ENCODE results near the gene SLC25A22.

The SLC25A22 gene

DNA sequence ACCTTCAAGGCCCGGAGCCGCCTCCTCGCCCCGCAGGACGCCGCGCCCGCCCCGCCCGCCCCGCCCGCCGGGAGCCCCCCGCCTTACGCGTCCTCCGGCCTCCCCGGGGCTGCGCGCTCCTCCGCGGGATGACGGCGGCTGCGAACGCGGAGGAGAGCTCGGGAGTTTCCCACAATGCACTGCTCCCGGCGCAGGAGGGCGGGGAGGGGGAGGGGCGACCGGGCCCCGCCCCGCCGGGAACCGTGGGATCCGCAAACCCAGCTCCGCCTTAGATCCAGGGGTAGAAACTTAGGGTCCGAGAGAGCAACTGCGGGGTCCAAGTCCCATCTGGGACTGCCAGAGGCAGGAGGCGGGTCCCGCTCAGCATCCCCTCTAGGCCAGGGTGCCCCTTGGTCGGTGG, 8.1 kb downstream of the SLC25A22 start, which contains the start of gene CEND1:
Gene CEND1, minus strand, starts transcription at position 148 of the 400 bp plus-strand sequence. CDS start 1,514 bp downstream, outside the sequence.
- no peak for TF ChIP-seq ZFX (IDR thresholded peaks at IDR 0.05)
- TF ChIP-seq, protein P1, sequence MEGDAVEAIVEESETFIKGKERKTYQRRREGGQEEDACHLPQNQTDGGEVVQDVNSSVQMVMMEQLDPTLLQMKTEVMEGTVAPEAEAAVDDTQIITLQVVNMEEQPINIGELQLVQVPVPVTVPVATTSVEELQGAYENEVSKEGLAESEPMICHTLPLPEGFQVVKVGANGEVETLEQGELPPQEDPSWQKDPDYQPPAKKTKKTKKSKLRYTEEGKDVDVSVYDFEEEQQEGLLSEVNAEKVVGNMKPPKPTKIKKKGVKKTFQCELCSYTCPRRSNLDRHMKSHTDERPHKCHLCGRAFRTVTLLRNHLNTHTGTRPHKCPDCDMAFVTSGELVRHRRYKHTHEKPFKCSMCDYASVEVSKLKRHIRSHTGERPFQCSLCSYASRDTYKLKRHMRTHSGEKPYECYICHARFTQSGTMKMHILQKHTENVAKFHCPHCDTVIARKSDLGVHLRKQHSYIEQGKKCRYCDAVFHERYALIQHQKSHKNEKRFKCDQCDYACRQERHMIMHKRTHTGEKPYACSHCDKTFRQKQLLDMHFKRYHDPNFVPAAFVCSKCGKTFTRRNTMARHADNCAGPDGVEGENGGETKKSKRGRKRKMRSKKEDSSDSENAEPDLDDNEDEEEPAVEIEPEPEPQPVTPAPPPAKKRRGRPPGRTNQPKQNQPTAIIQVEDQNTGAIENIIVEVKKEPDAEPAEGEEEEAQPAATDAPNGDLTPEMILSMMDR (conservative IDR thresholded peaks at IDR 0.05): no peak
- H3K27ac ChIP-seq: no peak within 1 kb of the TSS

DNA sequence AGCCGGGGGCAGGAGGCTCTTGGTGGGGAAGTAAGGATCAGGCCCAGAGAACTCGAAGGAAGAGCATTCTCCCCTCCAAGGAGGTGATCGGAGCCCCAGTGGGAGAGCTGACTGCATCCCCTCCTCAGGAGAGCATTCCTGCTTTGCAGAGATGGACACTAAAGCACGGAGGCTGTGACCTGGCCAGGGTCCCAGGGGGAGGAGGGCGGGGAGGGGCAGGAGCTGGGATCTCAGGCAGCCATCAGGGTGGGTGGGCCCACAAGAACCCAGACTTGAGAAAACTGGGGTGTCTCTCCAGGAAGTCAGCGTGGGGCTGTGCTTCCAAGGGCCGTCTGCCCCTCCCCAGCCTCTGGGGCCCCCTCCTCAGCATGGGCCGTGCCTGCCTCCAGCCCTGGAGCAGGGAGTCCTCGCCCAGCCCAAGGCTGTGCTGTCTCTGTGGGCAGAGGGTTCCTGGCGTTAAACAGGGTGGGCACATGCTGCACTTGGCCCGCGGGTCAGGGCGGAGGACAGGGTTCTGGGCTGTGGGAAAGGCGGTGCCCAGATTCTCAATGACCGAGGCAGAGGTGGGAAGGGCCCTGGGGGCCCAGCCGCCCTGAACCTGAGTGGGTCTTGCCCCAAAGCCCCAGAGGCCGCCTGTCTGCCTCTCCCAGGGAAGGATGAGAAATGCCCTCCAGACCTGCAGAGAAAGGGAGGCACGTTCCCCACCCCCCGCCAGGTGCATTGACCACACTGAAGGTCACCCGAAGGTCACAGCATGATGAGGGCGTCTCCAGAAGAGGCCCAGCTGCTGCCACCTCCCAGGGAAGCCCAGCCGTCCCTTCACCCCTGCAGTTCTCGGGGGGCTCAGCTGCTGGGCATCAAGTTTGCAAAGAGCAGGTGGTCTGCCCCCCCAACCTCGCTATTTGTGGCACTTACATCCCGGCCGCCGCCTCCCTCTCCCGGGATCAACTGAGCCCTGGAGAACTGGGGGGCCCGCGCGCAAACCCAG, 8.8 kb downstream of the SLC25A22 start:
- TF ChIP-seq, protein P1 (conservative IDR thresholded peaks at IDR 0.05): no peak
- TF ChIP-seq ZFX (IDR thresholded peaks at IDR 0.05): no peak
- no peak overlapping the region for H3K27ac ChIP-seq

DNA sequence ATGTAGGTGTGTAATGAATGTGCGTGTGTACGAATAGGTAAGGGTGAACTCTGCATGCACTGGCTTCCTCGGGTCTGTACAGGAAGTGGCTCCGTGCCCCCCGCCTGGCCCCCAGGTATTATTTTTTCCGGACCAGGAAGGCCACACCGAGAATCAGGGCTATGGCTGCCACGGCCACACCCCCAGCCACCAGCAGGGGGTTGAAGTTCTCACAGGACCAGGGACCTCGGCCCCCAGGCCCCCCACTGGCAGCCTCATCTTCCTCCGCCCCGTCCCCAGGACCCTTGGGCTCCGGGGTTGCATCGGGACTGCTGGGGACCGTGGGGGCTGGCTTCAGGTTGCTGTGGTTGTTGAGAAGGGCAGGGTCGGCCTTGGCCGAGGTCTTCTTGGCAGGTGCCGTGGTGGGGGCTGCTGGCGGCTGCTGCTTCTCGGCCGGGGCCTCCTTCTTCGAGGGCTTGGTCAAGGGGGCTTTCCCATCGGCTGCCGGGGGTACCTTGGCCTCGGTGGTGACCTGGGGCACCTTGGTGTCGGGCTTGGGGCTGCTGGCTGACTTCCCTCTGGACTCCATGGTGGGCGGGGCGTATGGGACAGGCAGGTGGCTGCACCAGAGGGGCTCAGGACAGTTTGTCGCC, 10.0 kb downstream of the SLC25A22 start:
- H3K27ac ChIP-seq: no peak overlapping the region

DNA sequence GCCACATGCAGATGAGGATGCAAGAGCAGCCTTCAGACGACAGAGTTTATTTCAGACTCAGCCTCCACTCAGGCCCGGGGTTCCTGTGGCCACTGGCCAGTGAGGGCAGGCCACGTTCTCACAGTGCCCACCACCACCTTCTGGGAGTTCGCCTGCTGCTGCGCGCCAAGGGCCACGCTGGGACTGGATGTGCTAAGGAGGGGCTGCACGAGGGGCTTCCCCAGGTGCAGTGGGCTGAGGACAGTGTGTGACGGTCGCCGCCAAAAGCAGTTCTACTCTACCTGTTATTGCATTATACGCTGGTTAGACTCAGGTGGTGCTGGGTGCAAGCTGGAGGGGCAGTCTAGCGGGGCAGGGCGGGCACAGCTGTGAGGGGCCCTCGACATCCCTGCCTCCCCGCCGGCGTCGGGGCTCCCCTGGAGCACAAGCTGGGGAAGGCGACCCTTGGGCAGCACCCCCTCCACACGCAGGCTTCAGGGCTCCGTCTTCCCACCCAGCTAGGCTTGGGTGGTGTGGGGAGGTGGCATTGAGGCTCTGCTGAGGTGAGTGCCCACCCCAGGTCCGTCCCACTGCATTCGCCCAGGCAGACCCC, 10.9 kb downstream of the SLC25A22 start:
- no peak overlapping the region for H3K27ac ChIP-seq
- no peak for TF ChIP-seq ZFX (IDR thresholded peaks at IDR 0.05)

More for the DNA sequence above, 10.0 kb downstream of the SLC25A22 start:
- TF ChIP-seq, protein P1 (conservative IDR thresholded peaks at IDR 0.05): no peak
- no peak for TF ChIP-seq ZFX (IDR thresholded peaks at IDR 0.05)

DNA sequence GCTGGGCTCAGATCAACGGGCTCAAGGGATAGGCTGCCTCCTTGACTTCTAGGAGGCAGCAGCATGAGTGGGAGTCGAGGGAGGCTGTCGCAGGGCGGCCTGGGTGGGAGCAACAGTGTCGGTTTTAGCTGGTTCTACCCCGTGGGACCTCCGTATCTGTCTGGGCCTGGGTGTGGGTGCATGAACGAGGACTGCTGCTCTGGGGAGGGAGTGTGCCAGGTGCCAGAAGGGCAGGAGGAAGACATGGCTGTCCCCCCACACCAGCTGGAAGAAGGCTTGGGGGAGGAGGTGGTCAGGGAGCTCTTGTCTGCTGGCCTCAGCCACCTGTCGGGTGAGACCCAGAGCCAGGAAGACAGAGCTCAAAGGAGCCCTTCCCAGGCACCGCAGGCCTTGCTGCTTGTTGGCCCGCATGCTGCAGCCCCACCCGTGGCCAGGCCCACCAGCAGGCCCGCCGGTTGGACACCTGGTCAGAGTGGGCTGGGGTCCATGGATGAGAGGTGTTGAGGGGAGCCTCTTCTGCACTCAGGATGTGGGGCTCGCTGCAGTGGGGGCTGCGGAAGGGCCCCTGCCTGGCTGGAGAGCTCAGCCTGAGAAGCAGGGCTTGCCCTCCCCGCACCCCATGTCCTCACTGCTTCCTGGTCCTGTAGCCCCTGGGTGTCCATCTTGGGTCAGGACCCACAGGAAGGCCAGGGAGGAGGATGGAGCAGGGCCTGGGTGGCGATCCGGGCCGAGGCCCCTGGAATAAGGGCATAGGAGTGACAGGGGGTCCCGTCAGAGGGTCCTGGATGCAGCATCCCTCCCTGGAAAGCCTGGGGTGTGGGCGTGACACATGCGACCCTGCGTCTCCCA, 11.6 kb downstream of the SLC25A22 start:
- no peak for TF ChIP-seq ZFX (IDR thresholded peaks at IDR 0.05)
- TF ChIP-seq, protein P1 (conservative IDR thresholded peaks at IDR 0.05): no peak
- no peak overlapping the region for H3K27ac ChIP-seq

DNA sequence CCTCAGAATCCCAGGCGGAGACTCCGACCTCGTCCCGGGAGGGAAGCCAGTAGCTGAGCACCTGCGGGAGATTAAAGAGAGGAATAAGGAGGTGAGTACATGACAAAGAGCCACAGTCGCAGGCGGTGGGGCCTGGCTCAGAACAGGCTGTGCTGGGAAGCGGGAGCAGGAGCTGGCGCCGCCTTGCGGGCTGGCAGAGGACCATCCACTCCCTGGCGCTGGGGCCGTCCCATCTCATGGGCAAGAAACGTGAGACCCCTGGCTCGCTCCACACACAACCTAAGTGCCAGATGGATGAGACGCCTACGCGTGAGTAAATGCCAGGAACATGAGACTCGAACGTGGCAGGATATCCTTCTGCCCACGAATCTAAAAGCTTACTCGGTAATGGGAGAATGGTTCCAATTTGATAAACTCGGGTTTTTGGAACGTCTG, 14.5 kb downstream of the SLC25A22 start:
- no peak overlapping the region for H3K27ac ChIP-seq
- no peak for TF ChIP-seq ZFX (IDR thresholded peaks at IDR 0.05)
- TF ChIP-seq, protein P1 (conservative IDR thresholded peaks at IDR 0.05): no peak

Measured in C4-2B (cell line).